ENCODE measurements around the gene BIK. TPM values are rescaled to one million over a fixed set of nuclear protein-coding genes. Genes with fewer than 3 reads are reported as not detected.
A peak's percentile ranks its signal among the peaks of the same experiment; 100 is the strongest.
"Not testable (repeated sequence)": the region's sequence is repeated elsewhere in the genome, so short reads cannot be mapped to it uniquely, and the experiment has no call there.

Gene BIK
- total RNA-seq, 6 donors from 2014 or later: 2.3 to 6.2 (median 2.7) TPM; not detected in 2

DNA sequence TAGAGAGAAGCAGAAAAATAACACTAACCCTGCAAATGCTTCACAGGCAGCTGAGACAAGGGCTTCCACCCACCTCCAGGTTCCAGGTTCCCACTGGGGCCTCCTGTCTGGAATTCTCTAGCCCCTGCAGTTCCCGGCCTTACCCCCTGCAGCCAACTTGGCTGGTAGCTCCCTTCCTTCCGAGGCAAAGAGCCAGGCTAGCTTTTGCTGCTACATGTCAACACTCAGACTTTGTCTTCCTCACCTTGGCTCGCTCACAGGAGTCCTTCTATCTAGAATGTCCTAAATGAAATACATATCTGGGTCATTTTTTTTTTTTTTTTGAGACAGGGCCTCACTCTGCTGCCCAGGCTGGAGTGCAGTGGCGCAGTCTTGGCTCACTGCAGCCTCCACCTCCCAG, 11.5 kb upstream of the BIK start:
- WGBS, 2 donors: 67 to 71% methylated on average over 4 of the region's 4 CpGs
- Histone ChIP-seq H3K4me1 (peaks cover 6 to 13% (median 9%) of the 10 kb centered on the region in 4 donors), H3K27me3 (no peaks in the 10 kb centered on the region), H3K9me3 (peaks cover 0 to 8% (median 0%) of the 10 kb centered on the region in 4 donors), H3K36me3 (no peaks in the 10 kb centered on the region), H3K27ac (peak overlapping the region in 1 of 4 donors; percentile 5), H3K4me3 (no peak overlapping the region)
- no peak for ATAC-seq (ENCODE audit: low FRiP score in 2 of 2)
- DNase-seq: no peak
- TF ChIP-seq EP300 (IDR thresholded peaks at IDR 0.05) (no peak), POLR2AphosphoS5 (IDR thresholded peaks at IDR 0.05) (no peak), POLR2A (IDR thresholded peaks at IDR 0.05) (no peak)
- TF ChIP-seq, protein P1, sequence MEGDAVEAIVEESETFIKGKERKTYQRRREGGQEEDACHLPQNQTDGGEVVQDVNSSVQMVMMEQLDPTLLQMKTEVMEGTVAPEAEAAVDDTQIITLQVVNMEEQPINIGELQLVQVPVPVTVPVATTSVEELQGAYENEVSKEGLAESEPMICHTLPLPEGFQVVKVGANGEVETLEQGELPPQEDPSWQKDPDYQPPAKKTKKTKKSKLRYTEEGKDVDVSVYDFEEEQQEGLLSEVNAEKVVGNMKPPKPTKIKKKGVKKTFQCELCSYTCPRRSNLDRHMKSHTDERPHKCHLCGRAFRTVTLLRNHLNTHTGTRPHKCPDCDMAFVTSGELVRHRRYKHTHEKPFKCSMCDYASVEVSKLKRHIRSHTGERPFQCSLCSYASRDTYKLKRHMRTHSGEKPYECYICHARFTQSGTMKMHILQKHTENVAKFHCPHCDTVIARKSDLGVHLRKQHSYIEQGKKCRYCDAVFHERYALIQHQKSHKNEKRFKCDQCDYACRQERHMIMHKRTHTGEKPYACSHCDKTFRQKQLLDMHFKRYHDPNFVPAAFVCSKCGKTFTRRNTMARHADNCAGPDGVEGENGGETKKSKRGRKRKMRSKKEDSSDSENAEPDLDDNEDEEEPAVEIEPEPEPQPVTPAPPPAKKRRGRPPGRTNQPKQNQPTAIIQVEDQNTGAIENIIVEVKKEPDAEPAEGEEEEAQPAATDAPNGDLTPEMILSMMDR (IDR thresholded peaks at IDR 0.05): no peak

DNA sequence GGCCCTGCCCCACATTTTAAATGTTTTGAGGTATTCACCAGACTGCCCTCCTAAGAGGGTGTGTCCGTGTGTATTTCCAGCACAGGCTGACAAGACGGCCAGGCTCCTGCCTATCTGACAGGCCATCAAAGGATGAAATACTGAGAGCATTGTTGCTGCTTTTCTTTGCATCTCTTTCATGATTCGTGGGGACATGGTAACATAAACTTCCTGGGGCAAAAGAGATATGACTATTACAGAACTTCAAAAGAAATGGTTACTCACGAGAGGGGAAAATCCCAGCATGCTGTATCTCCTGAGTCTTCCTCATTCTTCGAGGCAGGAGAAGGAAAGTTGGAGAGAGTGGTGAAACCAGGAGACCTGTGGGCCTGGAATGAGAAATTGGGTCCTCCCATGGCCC, 10.3 kb upstream of the BIK start:
- H3K27me3 ChIP-seq: no peaks in the 10 kb centered on the region
- no peak for ATAC-seq (ENCODE audit: low FRiP score in 2 of 2)
- no peaks in the 10 kb centered on the region for H3K36me3 ChIP-seq
- H3K4me1 ChIP-seq: peaks cover 9 to 15% (median 11%) of the 10 kb centered on the region in 4 donors
- H3K9me3 ChIP-seq: peaks cover 0 to 8% (median 0%) of the 10 kb centered on the region in 4 donors
- no peak for DNase-seq
- peak overlapping the region in 3 of 4 donors; percentile 48 to 74 (median 56) for H3K27ac ChIP-seq
- 29 to 52% methylated on average over 5 of the region's 5 CpGs for WGBS, 2 donors
- TF ChIP-seq, protein P1 (IDR thresholded peaks at IDR 0.05): no peak
- TF ChIP-seq EP300 (IDR thresholded peaks at IDR 0.05): peak in 2 of 4 donors; percentile 55 to 72
- TF ChIP-seq POLR2AphosphoS5 (IDR thresholded peaks at IDR 0.05): peak in 1 of 2 donors; percentile 63
- TF ChIP-seq POLR2A (IDR thresholded peaks at IDR 0.05): no peak
- no peak overlapping the region for H3K4me3 ChIP-seq

DNA sequence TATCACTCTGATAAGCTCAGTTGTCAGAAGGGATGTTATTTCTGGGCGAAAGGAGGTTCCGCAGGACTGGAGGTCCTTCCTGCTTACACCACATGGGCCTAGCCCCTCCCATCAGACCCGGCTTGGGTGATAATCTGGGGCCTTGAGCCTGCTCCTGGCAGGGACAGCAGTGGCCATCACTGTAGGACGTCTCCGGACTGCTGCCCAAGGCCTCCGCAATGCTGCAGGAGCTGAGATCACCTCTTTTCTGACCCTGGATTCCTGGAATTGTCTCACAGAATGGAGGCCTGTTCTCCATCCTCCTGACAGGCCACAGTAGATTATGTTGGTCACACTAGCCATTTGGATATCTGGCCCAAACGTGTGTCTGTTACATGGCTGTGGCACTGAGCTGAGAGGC, 9.2 kb upstream of the BIK start:
- Histone ChIP-seq H3K36me3 (no peaks in the 10 kb centered on the region), H3K4me1 (peaks cover 9 to 15% (median 11%) of the 10 kb centered on the region in 4 donors), H3K9me3 (peaks cover 0 to 8% (median 0%) of the 10 kb centered on the region in 4 donors), H3K27ac (peak overlapping the region in 3 of 4 donors; percentile 28 to 74 (median 56)), H3K27me3 (no peaks in the 10 kb centered on the region), H3K4me3 (no peak overlapping the region)
- TF ChIP-seq, protein P1 (IDR thresholded peaks at IDR 0.05): no peak
- no peak for TF ChIP-seq POLR2AphosphoS5 (IDR thresholded peaks at IDR 0.05)
- no peak for TF ChIP-seq EP300 (IDR thresholded peaks at IDR 0.05)
- no peak for TF ChIP-seq POLR2A (IDR thresholded peaks at IDR 0.05)
- WGBS, 2 donors: 50 to 77% methylated on average over 4 to 7 of the region's 7 CpGs
- ATAC-seq (ENCODE audit: low FRiP score in 2 of 2): no peak
- DNase-seq: no peak

DNA sequence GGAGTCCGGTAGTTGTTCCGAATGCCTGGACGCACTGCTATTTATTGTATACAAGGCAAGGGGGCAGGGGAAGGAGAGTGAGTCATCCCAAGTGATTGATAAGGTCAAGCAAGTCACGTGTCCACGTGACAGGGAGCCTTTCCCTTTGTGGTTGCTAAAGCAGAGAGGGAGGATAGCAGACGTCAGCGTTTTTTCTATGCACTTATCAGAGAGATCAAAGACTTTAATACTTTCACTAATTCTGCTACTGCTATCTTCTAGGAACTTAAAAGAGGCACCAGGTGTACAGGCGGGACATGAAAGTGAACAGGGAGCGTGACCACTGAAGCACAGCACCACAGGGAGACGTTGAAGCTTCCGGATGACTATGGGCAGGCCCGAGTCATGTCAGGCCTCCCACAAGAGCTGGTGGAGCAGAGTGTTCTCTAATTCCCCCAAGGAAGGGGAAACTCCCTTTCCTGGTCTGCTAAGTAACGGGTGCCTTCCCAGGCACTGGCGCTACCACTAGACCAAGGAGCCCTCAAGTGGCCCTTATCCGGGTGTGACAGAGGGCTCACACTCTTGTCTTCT, 6.4 kb upstream of the BIK start:
- not testable (repeated sequence) for ATAC-seq (ENCODE audit: low FRiP score in 2 of 2); H3K4me3 ChIP-seq; H3K36me3 ChIP-seq; H3K27me3 ChIP-seq; H3K9me3 ChIP-seq
- WGBS, 2 donors: 31 to 57% methylated on average over 15 of the region's 15 CpGs
- Histone ChIP-seq H3K27ac (peak overlapping the region; percentile 10 to 76 (median 28)), H3K4me1 (peaks cover 9 to 15% (median 11%) of the 10 kb centered on the region in 4 donors)
- TF ChIP-seq EP300 (IDR thresholded peaks at IDR 0.05) (peak in 2 of 4 donors; percentile 17 to 37), POLR2AphosphoS5 (IDR thresholded peaks at IDR 0.05) (peak in 1 of 2 donors; percentile 44)
- DNase-seq: peak in 1 of 2 donors; percentile 84

DNA sequence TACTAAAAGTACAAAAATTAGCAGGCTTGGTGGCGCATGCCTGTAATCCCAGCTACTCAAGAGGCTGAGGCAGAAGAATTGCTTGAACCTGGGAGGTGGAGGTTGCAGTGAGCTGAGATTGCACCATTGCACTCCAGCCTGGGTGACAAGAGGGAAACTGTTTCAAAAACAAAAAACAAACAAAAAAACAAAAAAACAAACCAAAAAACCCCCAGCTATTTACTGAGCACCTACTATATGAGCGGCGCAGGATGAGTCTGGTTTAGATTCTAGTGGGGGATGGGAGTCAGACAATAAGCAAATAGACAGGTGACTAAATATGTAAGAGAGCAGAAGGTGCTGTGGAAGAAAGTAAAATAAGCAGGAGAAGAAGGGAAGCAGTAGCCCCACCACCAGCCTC, 5.6 kb upstream of the BIK start:
- peak overlapping the region in 3 of 4 donors; percentile 10 to 76 (median 15) for H3K27ac ChIP-seq
- not testable (repeated sequence) for H3K27me3 ChIP-seq; DNase-seq; ATAC-seq (ENCODE audit: low FRiP score in 2 of 2); H3K4me3 ChIP-seq; H3K9me3 ChIP-seq; H3K36me3 ChIP-seq
- 95 to 96% methylated on average over 3 of the region's 3 CpGs for WGBS, 2 donors
- peaks cover 9 to 19% (median 11%) of the 10 kb centered on the region in 4 donors for H3K4me1 ChIP-seq

DNA sequence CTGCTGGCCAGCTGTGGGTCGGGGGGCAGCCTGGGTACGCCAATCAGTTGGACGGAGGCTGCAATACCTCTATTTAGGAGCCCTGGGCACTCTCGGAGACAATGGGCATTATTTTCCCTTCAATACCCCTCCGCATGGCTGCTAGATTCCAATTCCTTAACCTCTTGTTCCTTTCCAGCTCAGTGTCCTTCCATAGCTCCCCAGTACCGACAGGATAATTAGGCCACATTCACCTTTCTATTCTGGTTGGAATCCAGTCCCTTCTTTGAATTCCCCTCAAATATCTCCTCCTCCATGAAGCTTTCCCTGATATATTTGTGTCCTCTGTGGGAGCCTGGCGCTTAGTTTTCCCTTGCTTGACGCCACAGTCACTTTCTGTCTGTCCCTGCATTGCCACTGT, 4.2 kb upstream of the BIK start:
- ATAC-seq (ENCODE audit: low FRiP score in 2 of 2) (no peak), DNase-seq (no peak)
- Histone ChIP-seq H3K27ac (no peak overlapping the region), H3K4me1 (peaks cover 13 to 29% (median 24%) of the 10 kb centered on the region in 4 donors), H3K4me3 (no peak overlapping the region), H3K36me3 (no peaks in the 10 kb centered on the region), H3K27me3 (no peaks in the 10 kb centered on the region), H3K9me3 (no peaks in the 10 kb centered on the region)
- TF ChIP-seq POLR2A (IDR thresholded peaks at IDR 0.05) (no peak), EP300 (IDR thresholded peaks at IDR 0.05) (no peak), POLR2AphosphoS5 (IDR thresholded peaks at IDR 0.05) (no peak)
- TF ChIP-seq, protein P1 (IDR thresholded peaks at IDR 0.05): no peak
- 92 to 93% methylated on average over 8 of the region's 8 CpGs for whole genome bisulfite sequencing, 2 donors

Data from upper lobe of left lung (tissue), 6 donors.